MCF 10A (cell line): Measurements from ENCODE around the gene LRRC74A. TPM values are rescaled to one million over a fixed set of nuclear protein-coding genes. Genes with fewer than 3 reads are reported as not detected.

ENCODE experiments used
- BruUV-seq: library from RNA; stranded (reverse); fragments of 400-500 nt; replicated peaks from 2 replicates; lab custom pipeline; 2021; lab: Mats Ljungman, UMichigan
- CTCF ChIA-PET: fragments of 300-600 bp; sonication (Branson Sonifier 250); formaldehyde crosslinking; extraction: SDS; loops from one replicate; lab custom pipeline; 2021; ENCODE audit warnings: antibody characterized with exemption, inconsistent platforms; lab: Yijun Ruan, JAX
- POLR2A ChIA-PET: fragments of 300-600, 350-650 bp; sonication (Branson Sonifier 250); formaldehyde crosslinking; extraction: SDS; loops from one replicate; lab custom pipeline; 2020; ENCODE audit warnings: antibody characterized with exemption, inconsistent platforms; lab: Yijun Ruan, JAX
- DNase-seq: peaks from one replicate; pipeline ENCODE4 v3.0.0-alpha.2; 2018; ENCODE audit not compliant: unreplicated experiment
- H3K27ac Mint-ChIP-seq: one replicate; pipeline ENCODE4 v1.8.0; 2022; ENCODE audit warnings: mild to moderate bottlenecking, low read depth, mixed read lengths; ENCODE audit not compliant: unreplicated experiment
- H3K27me3 Mint-ChIP-seq: one replicate; pipeline ENCODE4 v1.8.0; 2022; ENCODE audit warnings: mixed read lengths; ENCODE audit not compliant: insufficient read depth, unreplicated experiment
- H3K36me3 Mint-ChIP-seq: one replicate; pipeline ENCODE4 v1.8.0; 2022; ENCODE audit warnings: mild to moderate bottlenecking, moderate library complexity, mixed read lengths; ENCODE audit not compliant: insufficient read depth, unreplicated experiment
- H3K4me1 Mint-ChIP-seq: one replicate; pipeline ENCODE4 v1.8.0; 2022; ENCODE audit warnings: mixed read lengths; ENCODE audit not compliant: insufficient read depth, unreplicated experiment
- H3K4me3 Mint-ChIP-seq: one replicate; pipeline ENCODE4 v1.8.0; 2022; ENCODE audit warnings: mild to moderate bottlenecking, moderate library complexity, mixed read lengths; ENCODE audit not compliant: unreplicated experiment
- H3K9me3 Mint-ChIP-seq: one replicate; pipeline ENCODE4 v1.8.0; 2022; ENCODE audit warnings: mixed read lengths; ENCODE audit not compliant: unreplicated experiment
- CTCF ChIP-seq: fragments of 200-600 bp; IDR thresholded peaks from one replicate; pipeline ENCODE4 v1.8.0; 2022; ENCODE audit warnings: antibody characterized with exemption, mild to moderate bottlenecking; ENCODE audit not compliant: unreplicated experiment
- intact Hi-C: fragments of 100-400 bp; cut with micrococcal nuclease; formaldehyde crosslinking; loops from 2 replicates; pipeline ENCODE4 v1.14.1; 2022
- total RNA-seq: library from RNA; stranded (reverse); gene quantifications from 2 replicates; pipeline ENCODE4 v1.2.3, GENCODE V29; 2022

LRRC74A gene
- total RNA-seq, 1 experiment from 2014 or later: not detected

- Mint-ChIP-seq H3K27me3 (peaks cover 7% of the 10 kb centered on the region), H3K4me1 (peaks cover 14% of the 10 kb centered on the region), H3K4me3 (no peak overlapping the region), H3K36me3 (no peaks in the 10 kb centered on the region), H3K9me3 (no peaks in the 10 kb centered on the region), H3K27ac (no peak overlapping the region)
- DNase-seq: no peak
- POLR2A ChIA-PET: no interaction called here
- TF ChIP-seq CTCF: no peak
- no TSS peak for BruUV-seq
- CTCF ChIA-PET: interaction anchor here (0.7 to 1.8 kb wide), 3 partner anchors 60 to 167 kb away, joined by 3 to 6 read pairs (median 6); no protein-coding TSS in a partner anchor
- intact Hi-C loops: no loop called here
Measured at GRCh38 chr14:76814726-76815645, 11.2 kb upstream of the LRRC74A start.

GRCh38 chr14:76820700-76821099 lies 5.5 kb upstream of the LRRC74A start:
- no peaks in the 10 kb centered on the region for H3K36me3 Mint-ChIP-seq
- no peak for TF ChIP-seq CTCF

GRCh38 chr14:76827696-76828296 lies 1.6 kb downstream of the LRRC74A start:
- DNase-seq: no peak
- peaks cover 32% of the 10 kb centered on the region for H3K27me3 Mint-ChIP-seq
- POLR2A ChIA-PET: no interaction called here
- no peaks in the 10 kb centered on the region for H3K4me1 Mint-ChIP-seq
- intact Hi-C loops: no loop called here
- H3K9me3 Mint-ChIP-seq: no peaks in the 10 kb centered on the region
- H3K36me3 Mint-ChIP-seq: no peaks in the 10 kb centered on the region
- BruUV-seq: no TSS peak
- CTCF ChIA-PET: no interaction called here
- H3K27ac Mint-ChIP-seq: no peak overlapping the region
- TF ChIP-seq CTCF: no peak
- H3K4me3 Mint-ChIP-seq: no peak overlapping the region

More at GRCh38 chr14:76820700-76821099, 5.5 kb upstream of the LRRC74A start:
- ChIA-PET CTCF (no interaction called here), POLR2A (interaction anchor here (1.2 kb wide), 1 partner anchor 10 kb away, joined by 3 read pairs; no protein-coding TSS in a partner anchor)
- intact Hi-C loops: no loop called here
- H3K27me3 Mint-ChIP-seq: peaks cover 31% of the 10 kb centered on the region
- H3K27ac Mint-ChIP-seq: no peak overlapping the region
- no peaks in the 10 kb centered on the region for H3K4me1 Mint-ChIP-seq
- H3K9me3 Mint-ChIP-seq: no peaks in the 10 kb centered on the region
- no peak for DNase-seq
- no TSS peak for BruUV-seq
- no peak overlapping the region for H3K4me3 Mint-ChIP-seq

- ChIA-PET CTCF (no interaction called here), POLR2A (no interaction called here)
- BruUV-seq: no TSS peak
- H3K4me1 Mint-ChIP-seq: no peaks in the 10 kb centered on the region
- no peak overlapping the region for H3K27ac Mint-ChIP-seq
- no peak for DNase-seq
- no peak overlapping the region for H3K4me3 Mint-ChIP-seq
- H3K27me3 Mint-ChIP-seq: peaks cover 32% of the 10 kb centered on the region
- intact Hi-C loops: no loop called here
- TF ChIP-seq CTCF: no peak
- no peaks in the 10 kb centered on the region for H3K9me3 Mint-ChIP-seq
- no peaks in the 10 kb centered on the region for H3K36me3 Mint-ChIP-seq
Measured at GRCh38 chr14:76828339-76829012, 2.3 kb downstream of the LRRC74A start.
